COR-L47 (cell line): ENCODE results near the gene HS1BP3.

Experiments used
- DNase-seq: peaks from one replicate; lab custom pipeline; 2025; lab: John Stamatoyannopoulos, UW

The HS1BP3 gene

DNA sequence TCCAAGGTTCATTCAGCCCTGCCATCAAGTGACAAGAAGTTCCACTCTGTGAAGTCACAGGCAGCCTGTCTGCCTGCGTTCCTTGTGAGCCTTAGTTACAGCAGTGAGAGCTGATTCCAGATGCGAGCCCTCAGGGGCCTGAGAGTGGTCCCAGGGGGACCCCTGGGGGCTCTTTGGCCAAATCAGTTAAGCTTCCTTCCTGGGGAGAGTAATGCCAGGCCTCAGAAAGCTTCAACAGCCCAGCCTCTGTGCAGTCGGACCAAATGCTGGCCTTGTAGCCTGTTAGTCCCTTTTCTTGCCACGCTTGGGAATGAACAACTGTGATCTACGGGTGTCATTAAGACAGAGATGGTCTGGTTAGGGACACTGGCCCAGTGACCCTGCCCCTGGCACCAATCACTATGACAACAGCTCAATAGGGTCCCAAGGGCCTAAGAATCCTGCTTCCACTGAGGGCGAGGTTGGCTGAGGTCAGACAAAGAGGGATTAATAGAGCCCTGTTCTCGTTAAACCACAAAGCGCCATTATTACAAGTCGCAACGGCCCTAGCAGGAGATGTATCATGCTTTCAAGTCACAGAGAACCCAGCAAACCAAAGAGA, 50.9 kb downstream of the HS1BP3 start:
- no peak for DNase-seq

DNA sequence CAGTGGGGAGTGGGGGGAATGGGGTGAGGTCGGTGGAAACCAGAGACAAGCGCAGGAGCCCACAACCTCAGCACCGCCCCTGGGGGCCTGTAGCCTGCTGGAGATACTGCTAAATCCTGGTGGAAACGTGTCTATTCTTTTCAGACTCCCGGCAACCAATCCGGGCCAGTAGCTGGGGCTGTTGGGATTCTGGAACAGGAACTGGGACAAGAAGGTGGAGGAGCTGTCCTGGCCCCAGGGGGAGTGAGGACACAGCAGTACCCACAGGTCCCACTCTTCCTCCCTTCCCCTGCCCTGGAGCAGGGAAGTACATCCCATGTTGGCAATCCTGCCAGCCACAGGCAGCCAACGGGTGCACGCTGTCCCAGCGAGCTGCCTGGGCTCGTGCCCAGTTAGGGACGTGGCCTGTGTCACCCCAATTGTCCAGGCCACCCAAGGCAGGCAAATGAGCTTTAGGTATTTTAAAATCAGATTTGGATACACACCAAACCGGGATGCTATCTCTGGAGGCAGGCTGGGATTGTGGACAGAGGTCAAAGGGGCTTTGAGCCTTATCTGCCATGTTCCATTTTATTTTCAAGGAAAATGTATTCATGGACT, 51.8 kb downstream of the HS1BP3 start:
- no peak for DNase-seq

- DNase-seq, result no peak
Observed at GRCh38 chr2:20597860-20598183, 53.1 kb downstream of the HS1BP3 start.

DNA sequence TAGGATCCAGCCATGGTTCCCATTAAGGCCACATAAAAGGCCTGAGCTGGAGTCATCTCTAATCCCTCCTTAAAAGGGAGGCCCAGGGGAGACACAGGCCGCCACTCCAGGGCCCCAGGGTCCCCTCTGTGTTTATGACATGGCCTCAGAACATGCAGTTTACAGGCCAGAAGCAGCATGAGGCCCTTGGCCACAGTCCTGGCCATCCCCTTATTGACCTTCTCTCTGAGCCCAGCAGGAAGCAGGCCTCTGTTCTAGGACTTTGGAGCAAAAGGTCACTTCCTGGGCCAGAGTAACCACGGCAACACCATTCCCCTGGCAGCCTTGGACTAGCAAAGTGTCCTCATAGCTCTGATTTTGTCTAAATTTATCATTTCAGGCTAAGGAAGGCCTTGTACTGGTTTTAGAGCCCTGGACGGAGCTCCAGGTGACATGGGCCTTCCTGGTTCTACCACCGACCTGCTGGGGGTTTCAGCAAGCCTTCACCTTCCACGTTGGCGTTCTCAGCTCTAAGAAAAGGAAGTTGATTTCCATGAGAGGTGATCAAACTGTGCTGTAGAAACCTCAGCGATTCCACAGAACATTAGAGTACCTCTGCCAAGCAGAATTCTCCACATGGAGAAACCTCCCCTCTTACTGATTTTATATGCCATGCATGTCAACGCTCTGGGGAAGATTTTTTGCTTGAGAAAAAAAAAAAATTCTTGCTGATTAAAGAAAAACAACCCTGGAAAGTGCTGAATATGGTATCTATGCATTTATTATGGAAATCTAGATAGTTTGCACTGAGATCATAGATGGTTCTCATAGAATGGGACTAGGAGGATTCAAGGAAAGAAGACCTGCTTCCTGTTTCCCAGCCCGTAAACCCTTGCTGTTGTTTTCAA, 53.7 kb downstream of the HS1BP3 start:
- DNase-seq, result no peak

DNA sequence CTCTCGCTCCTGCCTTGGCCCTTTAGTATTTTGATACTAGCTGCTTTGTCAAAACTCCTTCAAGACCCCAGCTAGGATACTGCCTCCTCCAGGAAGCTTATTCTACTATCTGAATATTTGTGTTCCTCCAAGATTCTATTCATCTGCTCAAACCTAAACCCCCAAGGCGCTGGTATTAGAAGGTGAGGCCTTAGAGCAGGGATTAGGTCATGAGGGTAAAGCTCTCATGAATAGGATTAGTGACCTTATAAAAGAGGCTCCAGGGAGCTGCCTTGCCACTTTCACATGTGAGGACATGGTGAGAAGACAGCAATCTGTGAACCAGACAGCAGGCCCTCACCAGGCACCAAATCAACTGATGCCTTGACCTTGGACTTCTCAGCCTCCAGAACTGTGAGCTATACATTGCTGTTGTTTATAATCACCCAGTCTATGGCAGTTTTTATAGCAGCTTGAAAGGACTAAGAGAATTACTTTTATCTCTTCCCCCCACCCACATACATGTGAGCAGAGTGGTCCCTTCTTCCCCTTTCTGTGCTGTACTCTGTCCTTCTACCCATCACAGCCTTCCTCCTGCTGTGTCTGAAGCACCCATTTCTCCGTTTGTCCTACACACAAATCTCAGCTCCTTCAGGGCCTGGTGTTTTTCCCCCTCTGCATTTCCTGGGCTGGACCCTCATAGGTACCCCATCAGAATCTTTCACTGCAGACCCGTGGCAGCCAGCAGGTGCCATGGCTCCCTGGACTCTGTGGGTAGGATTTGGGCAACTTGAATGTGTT, 54.5 kb downstream of the HS1BP3 start:
- DNase-seq, result no peak

- DNase-seq, result no peak
Observed at GRCh38 chr2:20595439-20596192, 55.3 kb downstream of the HS1BP3 start.

DNA sequence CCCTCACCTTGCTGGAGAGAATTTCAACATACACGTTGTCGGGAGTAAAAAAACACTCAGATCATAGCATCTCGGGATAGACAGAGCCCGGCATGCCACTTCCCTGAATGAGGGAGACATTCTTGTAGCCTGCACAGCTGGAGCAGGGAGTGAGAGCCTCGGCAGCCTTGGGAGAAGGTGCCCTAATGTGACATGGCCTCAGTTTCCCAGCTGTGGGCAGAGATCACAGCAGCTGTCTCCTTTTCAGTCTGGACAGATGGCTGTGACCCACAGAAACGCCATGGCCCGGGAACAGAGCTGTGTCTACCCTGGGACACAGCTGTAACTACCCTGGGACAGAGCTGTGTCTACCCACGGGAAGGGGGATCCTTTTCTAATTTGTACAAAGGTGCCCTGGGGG, 55.9 kb downstream of the HS1BP3 start:
- DNase-seq, result no peak

DNA sequence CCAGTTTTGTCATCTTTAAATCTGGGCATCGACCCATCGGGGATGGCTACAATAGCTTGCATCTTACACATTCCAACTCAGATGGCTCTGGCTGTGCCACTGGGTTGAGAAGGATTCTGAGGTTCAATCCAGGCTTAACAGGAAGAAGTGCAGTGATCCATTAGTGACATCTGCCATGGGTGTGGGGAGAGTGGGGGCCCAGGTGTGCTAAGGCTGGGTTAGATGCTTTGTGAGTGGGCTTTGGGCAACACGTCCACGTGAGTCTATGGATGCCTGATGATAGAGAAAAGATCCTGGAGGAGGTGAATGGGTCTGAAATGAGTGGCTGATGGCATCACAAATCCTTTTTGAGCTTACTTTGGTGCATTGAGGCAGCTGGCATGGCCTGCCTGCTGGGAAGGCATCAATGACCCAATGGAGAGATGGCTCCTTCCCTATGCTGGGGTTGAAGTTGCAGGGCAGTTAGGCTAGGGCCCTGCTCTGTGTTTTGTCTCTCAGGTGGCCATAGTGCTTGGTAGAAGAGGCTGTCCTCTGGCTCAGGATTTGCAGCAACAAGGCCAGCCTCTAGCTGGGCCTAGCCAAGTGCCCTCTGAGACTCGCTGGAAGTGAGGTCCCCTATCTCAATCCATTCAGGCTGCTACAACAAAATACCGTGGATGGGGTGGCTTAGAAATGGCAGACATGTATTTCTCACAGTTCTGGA, 56.7 kb downstream of the HS1BP3 start:
- DNase-seq, result no peak

GRCh38 chr2:20593072-20594034, 57.5 kb downstream of the HS1BP3 start:
- no peak for DNase-seq

GRCh38 chr2:20592106-20593071, 58.5 kb downstream of the HS1BP3 start:
- DNase-seq, result no peak

DNA sequence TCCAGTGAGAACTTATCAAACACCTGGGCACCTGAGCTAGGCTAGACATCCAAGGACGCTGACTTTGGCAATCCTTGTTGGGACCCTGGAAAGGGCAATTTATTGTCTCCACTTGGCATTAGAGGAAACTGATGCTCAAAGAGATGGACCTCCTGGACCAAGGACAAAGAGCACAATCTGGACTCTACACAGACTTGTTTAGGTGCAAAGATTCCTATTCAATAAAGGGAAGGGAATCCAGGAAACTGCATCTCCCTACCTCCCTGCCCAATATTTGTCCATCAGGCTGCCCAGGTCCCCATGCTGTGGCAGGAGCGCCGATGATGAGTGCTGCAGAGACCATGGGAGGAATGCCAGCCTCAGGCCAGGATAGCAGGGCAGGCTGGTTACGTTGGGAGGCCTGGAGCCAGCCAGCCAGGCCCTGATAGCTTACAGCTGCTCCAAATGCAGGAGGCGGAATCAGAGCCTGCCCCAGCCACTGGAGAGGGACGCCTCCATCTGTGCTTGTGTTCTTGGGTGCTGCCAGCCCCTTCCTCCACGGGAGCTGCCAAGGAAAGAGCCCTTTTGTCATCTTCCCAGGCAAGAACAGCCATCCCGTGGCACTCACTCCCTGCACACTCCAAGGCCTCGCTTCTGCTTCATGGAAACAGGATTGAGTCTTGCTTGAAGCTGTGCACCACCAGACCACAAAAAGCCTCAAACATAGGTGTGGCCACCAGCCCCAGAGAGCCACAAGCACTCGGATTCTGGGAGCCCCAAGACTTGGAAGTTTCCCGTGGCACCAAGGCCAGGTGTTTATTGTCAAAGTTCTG, 60.0 kb downstream of the HS1BP3 start:
- DNase-seq, result no peak

GRCh38 chr2:20589975-20590703, 60.8 kb downstream of the HS1BP3 start:
- no peak for DNase-seq

- no peak for DNase-seq
Observed at GRCh38 chr2:20588918-20589871, 61.7 kb downstream of the HS1BP3 start.

DNA sequence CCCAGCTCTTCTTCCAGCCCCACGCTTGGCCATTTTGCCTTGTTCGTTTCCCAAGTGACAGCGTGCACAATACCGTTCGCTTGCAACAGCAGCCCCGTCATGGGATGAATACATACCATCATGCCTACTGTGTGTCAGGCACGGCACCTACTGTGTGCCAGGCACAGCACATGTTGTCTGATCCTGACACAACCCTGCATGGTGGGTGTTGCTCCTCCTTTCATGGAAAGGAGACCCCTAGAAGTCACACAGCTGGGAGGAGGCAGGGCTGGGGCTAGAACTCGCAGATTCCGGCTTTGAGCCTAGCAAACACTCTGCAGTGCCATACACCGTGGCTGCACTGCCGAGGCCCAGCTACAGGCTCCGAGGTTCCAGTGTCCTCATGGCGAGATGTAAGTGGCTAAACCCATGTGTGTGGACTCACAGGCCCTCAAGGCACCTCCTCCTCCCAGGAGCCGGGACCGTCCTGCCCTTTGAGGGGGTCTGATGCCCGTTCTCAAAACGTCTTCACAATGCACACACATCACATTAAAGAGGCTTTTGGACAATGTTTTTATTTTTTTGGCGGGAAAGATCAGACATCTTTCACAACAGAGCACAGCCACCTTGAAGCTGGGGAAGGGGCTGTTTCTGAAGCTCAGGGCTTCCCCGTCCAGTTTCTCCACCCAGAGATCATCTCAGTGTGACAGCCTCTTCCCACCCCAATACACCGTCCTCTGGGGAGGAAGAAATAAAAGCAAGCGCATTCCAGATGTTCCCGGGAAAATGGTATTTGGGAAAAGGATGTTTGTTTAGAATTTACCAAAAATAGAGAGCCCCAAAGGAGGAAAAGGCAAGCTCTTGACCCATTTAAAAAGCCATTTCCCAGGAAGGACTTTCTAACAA, 64.9 kb downstream of the HS1BP3 start:
- no peak for DNase-seq

DNA sequence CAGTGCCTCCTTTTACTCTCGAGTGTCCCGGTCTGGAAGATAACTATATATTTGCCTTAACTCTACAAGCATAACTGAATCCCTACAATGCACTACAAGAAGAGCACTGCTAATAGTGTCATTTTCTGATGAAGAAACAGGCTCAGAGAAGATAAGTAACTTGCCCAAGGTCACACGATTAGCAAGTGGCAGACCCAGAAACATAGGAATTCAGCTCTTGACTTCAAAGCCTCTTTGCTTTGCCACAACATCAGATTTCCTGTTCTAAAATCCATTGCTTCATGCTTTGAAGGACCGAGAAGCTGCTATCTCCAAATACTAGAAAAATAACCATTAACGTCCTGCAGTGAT, 65.6 kb downstream of the HS1BP3 start:
- DNase-seq, result no peak
